Liver (tissue), 9 donors: ENCODE measurements around the gene FBXO2. TPM values are rescaled to one million over a fixed set of nuclear protein-coding genes. Genes with fewer than 3 reads are reported as not detected.
"Not testable (repeated sequence)": the region's sequence is repeated elsewhere in the genome, so short reads cannot be mapped to it uniquely, and the experiment has no call there.

Source experiments
- DNase-seq: peaks from one replicate; pipeline ENCODE4 v3.0.0-alpha.2; 2017; ENCODE audit warnings: low spot score
- H3K27ac ChIP-seq, 2 donors: one replicate each; pipeline ENCODE4 v1.7.0; 2013; ENCODE audit warnings: inconsistent platforms in 2 of 2, low read length in 2 of 2, control low read depth in 1 of 2, low read depth in 1 of 2, mild to moderate bottlenecking in 1 of 2
- H3K27me3 ChIP-seq, 4 donors: one replicate each; pipeline versions ENCODE4 v1.6.1 to v1.7.0; 2013; ENCODE audit warnings: low read length in 3 of 4, inconsistent platforms in 1 of 4, mild to moderate bottlenecking in 1 of 4, moderate library complexity in 1 of 4; ENCODE audit not compliant: control insufficient read depth in 4 of 4, insufficient read depth in 4 of 4
- H3K36me3 ChIP-seq, 4 donors: one replicate each; pipeline versions ENCODE4 v1.6.1 to v1.7.0; 2013; ENCODE audit warnings: low read length in 3 of 4, mild to moderate bottlenecking in 3 of 4, low read depth in 1 of 4, moderate library complexity in 1 of 4; ENCODE audit not compliant: control insufficient read depth in 4 of 4, insufficient read depth in 3 of 4
- H3K4me1 ChIP-seq, 4 donors: one replicate each; pipeline versions ENCODE4 v1.6.1 to v1.7.0; 2013; ENCODE audit warnings: low read length in 3 of 4, mild to moderate bottlenecking in 3 of 4, moderate library complexity in 1 of 4; ENCODE audit not compliant: control insufficient read depth in 4 of 4, insufficient read depth in 4 of 4
- H3K4me3 ChIP-seq, 3 donors: one replicate each; pipeline versions ENCODE4 v1.6.1 to v1.7.0; 2013; ENCODE audit warnings: low read length in 3 of 3, control low read depth in 1 of 3, low read depth in 1 of 3, mild to moderate bottlenecking in 1 of 3
- H3K9ac ChIP-seq, 2 donors: one replicate each; pipeline ENCODE4 v1.7.0; 2013; ENCODE audit warnings: low read length in 2 of 2, mild to moderate bottlenecking in 2 of 2, moderate library complexity in 2 of 2, control low read depth in 1 of 2, low read depth in 1 of 2
- H3K9me3 ChIP-seq, 4 donors: one replicate each; pipeline versions ENCODE4 v1.6.1 to v1.7.0; 2013; ENCODE audit warnings: low read length in 3 of 4; ENCODE audit not compliant: control insufficient read depth in 4 of 4
- EGR1 ChIP-seq, 2 donors: IDR thresholded peaks; 2 replicates each; pipeline ENCODE4 v1.6.1; 2016 to 2018; ENCODE audit warnings: antibody characterized with exemption in 2 of 2, low read depth in 2 of 2
- FOXA1 ChIP-seq: IDR thresholded peaks from 2 replicates; pipeline ENCODE4 v1.6.1; 2016; ENCODE audit warnings: antibody characterized with exemption
- FOXA2 ChIP-seq: IDR thresholded peaks from 2 replicates; pipeline ENCODE4 v1.6.1; 2016; ENCODE audit warnings: antibody characterized with exemption
- GABPA ChIP-seq, 2 donors: IDR thresholded peaks in 1 of 2; conservative IDR thresholded peaks in 1 of 2; 2 replicates each; pipeline ENCODE4 v1.6.1; 2016; ENCODE audit warnings: antibody characterized with exemption in 2 of 2, mild to moderate bottlenecking in 1 of 2, moderate library complexity in 1 of 2
- HNF4A ChIP-seq, 2 donors: conservative IDR thresholded peaks; 2 replicates each; pipeline ENCODE4 v1.6.1; 2016; ENCODE audit warnings: antibody characterized with exemption in 2 of 2, mild to moderate bottlenecking in 2 of 2
- HNF4G ChIP-seq: IDR thresholded peaks from 2 replicates; pipeline ENCODE4 v1.6.1; 2016; ENCODE audit warnings: antibody characterized with exemption
- JUND ChIP-seq, 2 donors: IDR thresholded peaks; 2 replicates each; pipeline ENCODE4 v1.6.1; 2016; ENCODE audit warnings: antibody characterized with exemption in 2 of 2
- NR2F2 ChIP-seq: IDR thresholded peaks from 2 replicates; pipeline ENCODE4 v1.6.1; 2016; ENCODE audit warnings: antibody characterized with exemption
- RAD21 ChIP-seq, 2 donors: IDR thresholded peaks; 2 replicates each; pipeline ENCODE4 v1.6.1; 2016; ENCODE audit warnings: antibody characterized with exemption in 2 of 2, mild to moderate bottlenecking in 2 of 2
- RXRA ChIP-seq, 2 donors: IDR thresholded peaks; 2 replicates each; pipeline ENCODE4 v1.6.1; 2017 to 2018; ENCODE audit warnings: antibody characterized with exemption in 2 of 2, mild to moderate bottlenecking in 1 of 2
- SP1 ChIP-seq: IDR thresholded peaks from 2 replicates; pipeline ENCODE4 v1.6.1; 2018; ENCODE audit warnings: antibody characterized with exemption, mild to moderate bottlenecking
- TAF1 ChIP-seq: conservative IDR thresholded peaks from 2 replicates; pipeline ENCODE4 v1.6.1; 2016; ENCODE audit warnings: antibody characterized with exemption, mild to moderate bottlenecking
- YY1 ChIP-seq: IDR thresholded peaks from 2 replicates; pipeline ENCODE4 v1.6.1; 2016; ENCODE audit warnings: antibody characterized with exemption, mild to moderate bottlenecking
- WGBS: extraction: QIAGEN DNeasy Blood & Tissue Kit; methylation state at CpG from one replicate; pipeline ENCODE4 v1.1.7; 2013; 5-methylcytosine and 5-hydroxymethylcytosine counted together
- polyA plus RNA-seq, 2 donors: library from polyadenylated mRNA; stranded (reverse) in 1 of 2; unstranded in 1 of 2; fragments of 200-250 nt in 1 of 2; fragments of >200 nt in 1 of 2; fragmentation: Nextera tagmentation in 1 of 2; extraction: Ambion mirVana in 1 of 2; gene quantifications; one replicate each; pipeline versions ENCODE4 v1.2.1 to v1.2.3, GENCODE V29; 2013 to 2015
- total RNA-seq, 2 donors: library from RNA; depleted of rRNA; stranded (reverse); fragments of >200 nt; gene quantifications; one replicate each; pipeline ENCODE4 v1.2.3, GENCODE V29; 2014
- TF ChIP-seq, protein P1 (sequence below): IDR thresholded peaks from 2 replicates; pipeline ENCODE4 v1.6.1; 2016; ENCODE audit warnings: antibody characterized with exemption
- TF ChIP-seq, protein P2 (sequence below): IDR thresholded peaks from 2 replicates; pipeline ENCODE4 v1.6.1; 2016; ENCODE audit warnings: antibody characterized with exemption
- TF ChIP-seq, protein P3 (sequence below): IDR thresholded peaks from 2 replicates; pipeline ENCODE4 v1.6.1; 2016; ENCODE audit warnings: antibody characterized with exemption
- donor health status: healthy.
- donor health status: healthy.
- donor health status: healthy.
- donor health status: healthy.
- donor health status: healthy.

Gene FBXO2
- total and polyA plus RNA-seq, 4 donors: 1.7 to 20.9 (median 4.0) TPM

DNA sequence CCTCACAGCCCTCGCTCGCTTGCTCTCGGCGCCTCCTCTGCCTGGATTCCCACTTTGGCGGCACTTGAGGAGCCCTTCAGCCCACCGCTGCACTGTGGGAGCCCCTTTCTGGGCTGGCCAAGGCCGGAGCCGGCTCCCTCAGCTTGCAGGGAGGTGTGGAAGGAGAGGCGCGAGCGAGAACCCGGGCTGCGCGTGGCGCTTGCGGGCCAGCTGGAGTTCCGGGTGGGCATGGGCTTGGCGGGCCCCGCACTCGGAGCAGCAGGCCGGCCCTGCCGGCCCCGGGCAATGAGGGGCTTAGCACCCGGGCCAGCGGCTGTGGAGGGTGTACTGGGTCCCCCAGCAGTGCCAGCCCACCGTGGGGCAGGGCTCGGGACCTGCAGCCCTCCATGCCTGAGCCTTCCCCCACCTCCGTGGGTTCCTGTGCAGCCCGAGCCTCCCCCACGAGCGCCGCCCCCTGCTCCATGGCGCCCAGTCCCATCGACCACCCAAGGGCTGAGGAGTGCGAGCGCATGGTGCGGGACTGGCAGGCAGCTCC lies 45.6 kb downstream of the FBXO2 start:
- not testable (repeated sequence) for H3K4me3 ChIP-seq, DNase-seq, H3K27ac ChIP-seq, H3K9me3 ChIP-seq, H3K36me3 ChIP-seq, H3K27me3 ChIP-seq, H3K4me1 ChIP-seq, H3K9ac ChIP-seq
- WGBS: 95% methylated on average over 35 of the region's 37 CpGs

DNA sequence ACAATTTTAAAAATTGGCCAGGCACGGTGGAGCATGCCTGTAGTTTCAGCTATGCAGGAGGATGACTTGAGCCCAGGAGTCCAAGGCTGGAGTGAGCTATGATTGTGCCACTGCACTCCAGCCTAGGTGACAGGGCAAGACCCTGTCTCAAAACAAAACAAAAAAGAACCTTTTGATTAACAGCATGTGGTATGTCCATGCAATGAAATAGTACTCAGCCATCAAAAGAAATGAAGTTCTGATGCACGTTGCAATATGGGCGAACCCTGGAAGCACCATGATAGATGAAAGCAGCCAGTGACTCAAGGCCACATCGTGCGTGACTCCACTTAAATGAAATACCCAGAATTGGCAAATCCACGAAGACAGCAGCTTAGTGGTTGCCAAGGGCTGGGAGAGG lies 47.5 kb downstream of the FBXO2 start:
- no peak for TF ChIP-seq YY1
- TF ChIP-seq HNF4G: no peak
- 88% methylated on average over 6 of the region's 6 CpGs for WGBS
- H3K4me1 ChIP-seq: no peaks in the 10 kb centered on the region
- no peaks in the 10 kb centered on the region for H3K27me3 ChIP-seq
- no peaks in the 10 kb centered on the region for H3K36me3 ChIP-seq
- H3K9ac ChIP-seq: no peak overlapping the region
- no peak overlapping the region for H3K27ac ChIP-seq
- no peak for DNase-seq
- H3K9me3 ChIP-seq: no peaks in the 10 kb centered on the region
- H3K4me3 ChIP-seq: no peak overlapping the region

DNA sequence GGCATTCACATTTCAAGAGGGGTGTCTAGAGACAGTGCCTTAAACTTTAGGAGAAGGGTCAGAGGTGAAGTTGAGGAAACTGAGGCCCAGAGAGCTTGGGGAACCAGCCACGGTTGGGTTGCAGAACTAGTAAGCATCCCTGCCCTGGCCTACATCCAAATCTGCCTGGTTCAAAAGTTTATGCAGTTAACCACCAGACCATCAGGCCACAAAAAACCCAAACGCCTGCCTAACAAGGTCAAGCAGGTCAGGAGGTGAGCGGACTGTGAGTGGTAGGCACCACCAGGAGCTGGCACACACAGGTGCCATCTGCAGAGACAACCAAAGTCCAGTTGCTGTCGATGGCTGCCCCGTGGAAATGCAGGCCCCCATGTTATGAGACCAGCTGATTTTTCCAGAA lies 51.2 kb downstream of the FBXO2 start:
- H3K4me1 ChIP-seq: no peaks in the 10 kb centered on the region

DNA sequence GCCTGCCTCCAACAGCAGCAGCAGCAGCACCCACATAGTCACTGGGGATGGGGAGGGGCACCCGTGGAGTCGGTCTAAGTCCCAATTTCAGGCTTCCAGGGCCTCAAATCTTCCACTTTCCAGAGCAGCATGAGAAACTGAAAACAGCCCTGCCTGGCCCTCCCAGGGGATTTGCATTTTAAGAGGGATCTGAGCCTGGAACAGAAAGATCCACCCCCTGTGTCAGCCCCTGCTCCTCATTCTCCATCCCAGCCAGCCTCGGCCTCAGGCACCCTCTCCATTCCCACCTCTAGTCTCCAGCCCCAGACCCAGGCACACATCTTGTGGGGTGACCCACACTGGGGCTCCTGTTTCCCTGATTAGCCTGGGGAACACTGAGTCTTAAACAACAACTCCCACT lies 51.8 kb downstream of the FBXO2 start:
- Histone ChIP-seq H3K27ac (no peak overlapping the region), H3K4me3 (no peak overlapping the region), H3K4me1 (no peaks in the 10 kb centered on the region), H3K9me3 (no peaks in the 10 kb centered on the region), H3K9ac (no peak overlapping the region), H3K36me3 (no peaks in the 10 kb centered on the region), H3K27me3 (peaks cover 0 to 2% (median 0%) of the 10 kb centered on the region in 4 donors)
- DNase-seq: no peak
- 57% methylated on average over 3 of the region's 3 CpGs for WGBS
- TF ChIP-seq, protein P1, sequence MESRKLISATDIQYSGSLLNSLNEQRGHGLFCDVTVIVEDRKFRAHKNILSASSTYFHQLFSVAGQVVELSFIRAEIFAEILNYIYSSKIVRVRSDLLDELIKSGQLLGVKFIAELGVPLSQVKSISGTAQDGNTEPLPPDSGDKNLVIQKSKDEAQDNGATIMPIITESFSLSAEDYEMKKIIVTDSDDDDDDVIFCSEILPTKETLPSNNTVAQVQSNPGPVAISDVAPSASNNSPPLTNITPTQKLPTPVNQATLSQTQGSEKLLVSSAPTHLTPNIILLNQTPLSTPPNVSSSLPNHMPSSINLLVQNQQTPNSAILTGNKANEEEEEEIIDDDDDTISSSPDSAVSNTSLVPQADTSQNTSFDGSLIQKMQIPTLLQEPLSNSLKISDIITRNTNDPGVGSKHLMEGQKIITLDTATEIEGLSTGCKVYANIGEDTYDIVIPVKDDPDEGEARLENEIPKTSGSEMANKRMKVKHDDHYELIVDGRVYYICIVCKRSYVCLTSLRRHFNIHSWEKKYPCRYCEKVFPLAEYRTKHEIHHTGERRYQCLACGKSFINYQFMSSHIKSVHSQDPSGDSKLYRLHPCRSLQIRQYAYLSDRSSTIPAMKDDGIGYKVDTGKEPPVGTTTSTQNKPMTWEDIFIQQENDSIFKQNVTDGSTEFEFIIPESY: no peak
- TF ChIP-seq NR2F2 (no peak), EGR1 (IDR thresholded peaks at IDR 0.05; ENCODE audit: low read depth in 2 of 2) (no peak), JUND (IDR thresholded peaks at IDR 0.05) (no peak), FOXA2 (no peak), GABPA (IDR thresholded peaks at IDR 0.05 in 1 of 2, conservative IDR thresholded peaks at IDR 0.05 in 1 of 2) (no peak), RAD21 (IDR thresholded peaks at IDR 0.05) (no peak), TAF1 (no peak), HNF4G (no peak), YY1 (no peak), RXRA (IDR thresholded peaks at IDR 0.05) (no peak), FOXA1 (no peak)
- TF ChIP-seq, protein P2, sequence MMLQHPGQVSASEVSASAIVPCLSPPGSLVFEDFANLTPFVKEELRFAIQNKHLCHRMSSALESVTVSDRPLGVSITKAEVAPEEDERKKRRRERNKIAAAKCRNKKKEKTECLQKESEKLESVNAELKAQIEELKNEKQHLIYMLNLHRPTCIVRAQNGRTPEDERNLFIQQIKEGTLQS: no peak

More for the DNA sequence above, 51.2 kb downstream of the FBXO2 start:
- Histone ChIP-seq H3K4me3 (no peak overlapping the region), H3K9me3 (no peaks in the 10 kb centered on the region), H3K27me3 (peaks cover 0 to 2% (median 0%) of the 10 kb centered on the region in 4 donors), H3K36me3 (no peaks in the 10 kb centered on the region), H3K9ac (no peak overlapping the region), H3K27ac (no peak overlapping the region)
- TF ChIP-seq YY1: no peak
- no peak for TF ChIP-seq SP1
- no peak for TF ChIP-seq RAD21 (IDR thresholded peaks at IDR 0.05)
- TF ChIP-seq, protein P1: no peak
- no peak for TF ChIP-seq JUND (IDR thresholded peaks at IDR 0.05)
- TF ChIP-seq GABPA (IDR thresholded peaks at IDR 0.05 in 1 of 2, conservative IDR thresholded peaks at IDR 0.05 in 1 of 2): no peak
- no peak for TF ChIP-seq EGR1 (IDR thresholded peaks at IDR 0.05; ENCODE audit: low read depth in 2 of 2)
- no peak for TF ChIP-seq RXRA (IDR thresholded peaks at IDR 0.05)
- no peak for TF ChIP-seq HNF4G
- TF ChIP-seq HNF4A (conservative IDR thresholded peaks at IDR 0.05): no peak
- TF ChIP-seq, protein P3, sequence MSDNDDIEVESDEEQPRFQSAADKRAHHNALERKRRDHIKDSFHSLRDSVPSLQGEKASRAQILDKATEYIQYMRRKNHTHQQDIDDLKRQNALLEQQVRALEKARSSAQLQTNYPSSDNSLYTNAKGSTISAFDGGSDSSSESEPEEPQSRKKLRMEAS: no peak
- TF ChIP-seq, protein P2: no peak
- no peak for TF ChIP-seq TAF1
- TF ChIP-seq FOXA1: no peak
- no peak for DNase-seq
- WGBS: 75% methylated on average over 5 of the region's 5 CpGs
